ENCODE data around the gene PPM1H. TPM values are rescaled to one million over a fixed set of nuclear protein-coding genes. Genes with fewer than 3 reads are reported as not detected.

Gene PPM1H
- total RNA-seq, 1 donor = 0.86 TPM

DNA sequence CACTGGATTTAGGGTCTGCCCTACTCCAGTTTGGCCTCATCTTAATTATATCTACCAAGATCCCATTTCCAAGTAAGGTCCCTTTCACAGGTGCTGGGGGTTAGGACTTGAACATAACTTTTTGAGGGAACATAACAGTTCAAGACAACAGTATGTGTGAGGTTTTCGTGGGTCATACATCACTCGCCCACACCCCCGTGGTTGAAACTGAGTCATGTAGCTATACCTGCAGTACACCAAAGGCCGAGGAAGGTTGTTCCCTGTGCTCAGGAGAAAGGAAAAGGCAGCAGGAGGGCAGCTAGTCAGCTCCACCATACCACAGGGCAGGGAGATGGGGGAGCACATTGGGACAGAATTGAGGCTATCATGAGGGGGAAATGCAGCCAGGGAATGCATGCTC lies 167.0 kb downstream of the PPM1H start:
- no peak for DNase-seq (ENCODE audit: low read depth)
- H3K4me3 ChIP-seq (ENCODE audit: low read depth, low read length) = no peak overlapping the region
- TF ChIP-seq, protein P1, sequence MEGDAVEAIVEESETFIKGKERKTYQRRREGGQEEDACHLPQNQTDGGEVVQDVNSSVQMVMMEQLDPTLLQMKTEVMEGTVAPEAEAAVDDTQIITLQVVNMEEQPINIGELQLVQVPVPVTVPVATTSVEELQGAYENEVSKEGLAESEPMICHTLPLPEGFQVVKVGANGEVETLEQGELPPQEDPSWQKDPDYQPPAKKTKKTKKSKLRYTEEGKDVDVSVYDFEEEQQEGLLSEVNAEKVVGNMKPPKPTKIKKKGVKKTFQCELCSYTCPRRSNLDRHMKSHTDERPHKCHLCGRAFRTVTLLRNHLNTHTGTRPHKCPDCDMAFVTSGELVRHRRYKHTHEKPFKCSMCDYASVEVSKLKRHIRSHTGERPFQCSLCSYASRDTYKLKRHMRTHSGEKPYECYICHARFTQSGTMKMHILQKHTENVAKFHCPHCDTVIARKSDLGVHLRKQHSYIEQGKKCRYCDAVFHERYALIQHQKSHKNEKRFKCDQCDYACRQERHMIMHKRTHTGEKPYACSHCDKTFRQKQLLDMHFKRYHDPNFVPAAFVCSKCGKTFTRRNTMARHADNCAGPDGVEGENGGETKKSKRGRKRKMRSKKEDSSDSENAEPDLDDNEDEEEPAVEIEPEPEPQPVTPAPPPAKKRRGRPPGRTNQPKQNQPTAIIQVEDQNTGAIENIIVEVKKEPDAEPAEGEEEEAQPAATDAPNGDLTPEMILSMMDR (IDR thresholded peaks at IDR 0.05; ENCODE audit: insufficient read depth, low read depth, low read length) = no peak

DNA sequence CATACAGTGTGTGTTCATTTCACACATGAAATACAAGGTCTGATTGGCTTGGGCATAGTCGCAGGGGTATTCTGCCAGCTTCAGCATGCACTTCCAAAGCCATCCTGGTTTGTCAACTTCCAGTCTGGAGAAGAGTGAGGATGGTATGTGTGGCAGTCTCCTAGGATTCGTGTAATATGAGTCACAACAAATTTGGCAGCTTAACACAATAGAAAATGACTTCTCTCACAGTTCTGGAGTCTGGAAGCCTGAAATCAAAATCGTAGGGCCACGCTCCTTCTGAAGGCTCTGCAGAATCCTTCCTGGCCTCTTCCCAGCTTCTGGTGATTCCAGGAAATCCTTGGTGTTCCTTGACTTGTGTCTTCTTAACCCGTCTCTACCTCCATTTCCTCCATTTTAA lies 167.5 kb downstream of the PPM1H start:
- TF ChIP-seq, protein P1 (IDR thresholded peaks at IDR 0.05; ENCODE audit: insufficient read depth, low read depth, low read length) = no peak
- DNase-seq (ENCODE audit: low read depth) = no peak
- no peak overlapping the region for H3K4me3 ChIP-seq (ENCODE audit: low read depth, low read length)

DNA sequence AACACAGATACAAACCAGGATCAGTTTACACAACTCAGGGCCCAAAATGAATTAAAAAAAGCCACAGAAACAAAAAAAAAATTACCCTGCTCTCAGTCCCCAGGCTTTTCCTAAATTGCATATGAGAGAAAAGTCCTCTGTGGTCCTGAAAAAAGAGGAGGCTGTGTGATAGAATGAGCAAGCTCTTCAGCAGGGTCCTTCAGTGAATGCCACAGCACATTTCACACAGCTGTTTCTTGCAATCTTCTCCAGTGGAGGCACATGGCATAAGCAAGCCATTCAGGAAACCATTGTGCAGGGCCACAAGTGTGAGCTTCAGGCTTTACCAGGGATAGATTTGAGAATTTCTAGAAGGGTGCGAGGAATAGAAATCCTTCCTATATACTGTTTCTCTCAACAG lies 168.5 kb downstream of the PPM1H start:
- no peak overlapping the region for H3K4me3 ChIP-seq (ENCODE audit: low read depth, low read length)
- TF ChIP-seq, protein P1 (IDR thresholded peaks at IDR 0.05; ENCODE audit: insufficient read depth, low read depth, low read length) = no peak
- DNase-seq (ENCODE audit: low read depth) = no peak

DNA sequence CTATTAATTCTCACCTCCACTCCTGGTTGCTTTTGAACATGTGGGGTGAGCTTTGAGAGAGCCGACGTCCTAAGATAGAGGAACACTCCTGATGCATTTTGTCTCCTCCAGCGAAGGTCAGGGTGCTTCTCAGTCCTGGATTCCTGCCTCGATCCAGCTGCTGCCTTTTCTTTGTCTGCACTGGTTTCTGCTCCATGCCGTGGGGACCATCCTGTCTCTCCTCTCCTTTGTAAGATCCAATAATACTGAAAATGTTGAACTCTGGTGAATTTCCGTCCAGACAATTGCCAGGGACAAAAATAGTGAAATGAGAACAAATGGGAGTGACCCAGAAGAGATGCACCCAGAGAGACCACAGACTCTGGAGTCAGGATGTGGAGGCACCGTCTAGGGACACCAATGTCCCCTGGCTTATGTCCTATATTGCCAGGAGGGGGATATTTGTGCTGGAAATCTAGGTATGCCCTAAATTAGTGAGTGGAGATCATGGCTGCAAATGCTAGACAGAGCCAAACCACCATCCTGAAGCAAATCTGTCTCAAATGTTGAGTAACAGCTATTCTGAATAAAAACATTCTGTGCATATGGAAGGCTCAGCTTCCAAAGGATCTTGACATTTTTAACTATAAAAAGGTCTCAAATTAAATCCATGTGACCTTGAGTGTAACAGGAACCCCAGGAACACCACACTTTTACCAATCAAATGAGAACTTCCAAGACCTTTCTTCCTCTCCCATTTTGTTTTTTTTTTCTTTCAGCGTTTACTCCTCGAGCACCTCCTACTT lies 170.9 kb downstream of the PPM1H start:
- TF ChIP-seq, protein P1 (IDR thresholded peaks at IDR 0.05; ENCODE audit: insufficient read depth, low read depth, low read length) = no peak
- DNase-seq (ENCODE audit: low read depth) = peak; percentile 9
- H3K4me3 ChIP-seq (ENCODE audit: low read depth, low read length) = no peak overlapping the region

DNA sequence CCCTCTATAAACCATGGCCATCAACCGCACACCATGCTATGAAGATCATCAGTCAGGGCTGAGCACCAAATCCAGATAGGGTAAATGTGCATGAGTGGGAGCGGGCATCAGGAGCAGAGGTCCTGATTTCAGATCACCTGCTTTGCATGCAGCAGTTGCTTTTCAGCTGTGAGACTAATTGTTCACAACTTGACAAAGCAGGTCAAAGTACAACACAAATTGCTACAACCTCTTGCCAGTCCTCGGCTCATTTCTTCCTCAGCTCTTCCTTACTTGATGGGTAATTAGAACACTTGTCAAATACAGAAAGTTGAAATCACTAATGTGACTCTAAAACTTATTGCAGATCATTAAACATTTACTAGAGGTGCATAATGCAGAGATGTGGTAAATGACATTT lies 171.6 kb downstream of the PPM1H start:
- no peak for DNase-seq (ENCODE audit: low read depth)
- H3K4me3 ChIP-seq (ENCODE audit: low read depth, low read length) = no peak overlapping the region
- TF ChIP-seq, protein P1 (IDR thresholded peaks at IDR 0.05; ENCODE audit: insufficient read depth, low read depth, low read length) = no peak

DNA sequence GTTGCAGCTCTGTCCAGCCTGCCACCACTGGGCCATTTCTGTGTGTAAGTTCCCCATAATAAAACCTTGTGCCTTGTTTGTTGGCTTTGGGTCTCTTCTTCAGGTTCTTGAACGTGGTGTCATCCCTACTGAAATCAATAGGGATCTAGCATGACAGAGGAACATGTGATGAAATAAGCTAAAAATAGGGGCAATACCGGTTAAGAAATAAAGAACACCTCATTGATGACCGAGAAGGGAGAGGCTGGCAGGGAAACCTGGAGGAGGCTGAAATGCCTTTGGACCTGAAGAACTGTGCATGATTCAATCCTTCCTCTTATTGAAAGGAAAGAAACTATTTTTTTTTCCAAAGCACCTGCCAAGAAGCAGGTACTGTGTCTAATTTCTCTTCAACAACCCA lies 172.3 kb downstream of the PPM1H start:
- TF ChIP-seq, protein P1 (IDR thresholded peaks at IDR 0.05; ENCODE audit: insufficient read depth, low read depth, low read length) = no peak
- no peak overlapping the region for H3K4me3 ChIP-seq (ENCODE audit: low read depth, low read length)
- no peak for DNase-seq (ENCODE audit: low read depth)

DNA sequence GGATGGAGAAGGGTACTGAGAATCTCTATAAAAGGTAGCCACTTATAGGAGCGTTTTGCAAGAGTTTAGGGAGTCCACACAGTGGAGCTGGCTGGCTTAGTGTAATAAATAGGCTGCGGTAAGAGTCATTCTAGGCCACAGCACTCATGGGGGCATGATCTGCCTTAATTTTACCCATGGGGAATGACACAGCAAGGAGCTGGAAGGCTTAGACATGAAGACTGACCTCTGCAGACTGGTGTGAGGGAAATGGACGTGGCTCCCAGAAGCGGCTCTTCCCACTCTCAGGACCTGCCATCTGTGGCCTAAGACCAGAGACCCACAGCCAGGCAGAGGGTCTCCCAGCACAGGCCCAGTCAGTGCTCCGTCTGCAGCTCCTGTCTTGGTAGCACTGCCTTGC lies 173.3 kb downstream of the PPM1H start:
- H3K4me3 ChIP-seq (ENCODE audit: low read depth, low read length) = no peak overlapping the region
- TF ChIP-seq, protein P1 (IDR thresholded peaks at IDR 0.05; ENCODE audit: insufficient read depth, low read depth, low read length) = no peak
- DNase-seq (ENCODE audit: low read depth) = peak; percentile 62
